ENCODE data around the gene PARD6B. TPM values are rescaled to one million over a fixed set of nuclear protein-coding genes. Genes with fewer than 3 reads are reported as not detected.

The PARD6B gene
- total and polyA plus RNA-seq, 2 of the 13 experiments (the other 11 are each of a cell fraction or from before 2014, with no cell fraction given) = 6.9 to 22.2 TPM

- TF ChIP-seq THAP9 (CRISPR knock-in tag; IDR thresholded peaks at IDR 0.05; ENCODE audit: borderline replicate concordance) = peak; percentile 44; the same call in 1 of the 2 replicates
- no peak for TF ChIP-seq ZNF619 (CRISPR knock-in tag; IDR thresholded peaks at IDR 0.05)
- TF ChIP-seq POLR2AphosphoS5 (IDR thresholded peaks at IDR 0.05; ENCODE audit: low read depth, low read length) = peak; percentile 66
- peak; percentile 72; the same call in 1 of the 2 replicates for TF ChIP-seq JUND (CRISPR knock-in tag; IDR thresholded peaks at IDR 0.05)
- 0 out of 2 replicates have a peak, but pooled peaks have one; percentile 52 for TF ChIP-seq ZXDC (CRISPR knock-in tag; IDR thresholded peaks at IDR 0.05)
- TF ChIP-seq ISL2 (CRISPR knock-in tag; IDR thresholded peaks at IDR 0.05) = 0 out of 2 replicates have a peak, but pooled peaks have one; percentile 63
- TF ChIP-seq ATF7 (IDR thresholded peaks at IDR 0.05) = no peak
- 0 out of 2 replicates have a peak, but pooled peaks have one; percentile 41 for TF ChIP-seq ATF7 (CRISPR knock-in tag; IDR thresholded peaks at IDR 0.05)
- 0 out of 2 replicates have a peak, but pooled peaks have one; percentile 1 for TF ChIP-seq SOX5 (CRISPR knock-in tag; IDR thresholded peaks at IDR 0.05; ENCODE audit: borderline replicate concordance)
- no peak for TF ChIP-seq CHD4 (IDR thresholded peaks at IDR 0.05; ENCODE audit: borderline replicate concordance, low read length)
- 0 out of 2 replicates have a peak, but pooled peaks have one; percentile 2 for TF ChIP-seq ZNF530 (CRISPR knock-in tag; IDR thresholded peaks at IDR 0.05; ENCODE audit: low read depth)
- peak; percentile 41; the same call in 1 of the 2 replicates for TF ChIP-seq HOXA5 (CRISPR knock-in tag; IDR thresholded peaks at IDR 0.05)
- peak; percentile 44; the same call in 1 of the 2 replicates for TF ChIP-seq NFAT5 (CRISPR knock-in tag; IDR thresholded peaks at IDR 0.05)
- peak; percentile 45 for TF ChIP-seq ASH2L (IDR thresholded peaks at IDR 0.05; ENCODE audit: insufficient read length, low read depth, low read length)
- TF ChIP-seq ZNF382 (CRISPR knock-in tag; IDR thresholded peaks at IDR 0.05; ENCODE audit: borderline replicate concordance) = no peak
These were observed 670 bp upstream of the PARD6B start (continued) for GRCh38 chr20:50730765-50731054.

All from HepG2 (cell line).